ENCODE measurements around the gene CHST4.

The CHST4 gene

GRCh38 chr16:71562552-71562951 is 36.3 kb downstream of the CHST4 start:
- H3K27ac ChIP-seq: no peak overlapping the region
- TF ChIP-seq CTCF (conservative IDR thresholded peaks at IDR 0.05): no peak

GRCh38 chr16:71564335-71564967 is 38.2 kb downstream of the CHST4 start:
- H3K27ac ChIP-seq: peak overlapping the region; percentile 64
- TF ChIP-seq CTCF (conservative IDR thresholded peaks at IDR 0.05): no peak

- TF ChIP-seq CTCF (conservative IDR thresholded peaks at IDR 0.05): no peak
- peak overlapping the region; percentile 64 for H3K27ac ChIP-seq
Observed at GRCh38 chr16:71565812-71566700, 39.8 kb downstream of the CHST4 start.

- no peak for TF ChIP-seq CTCF (conservative IDR thresholded peaks at IDR 0.05)
Observed at GRCh38 chr16:71567931-71568330, 41.7 kb downstream of the CHST4 start.

GRCh38 chr16:71568551-71568950 is 42.3 kb downstream of the CHST4 start:
- no peak overlapping the region for H3K27ac ChIP-seq
- TF ChIP-seq CTCF (conservative IDR thresholded peaks at IDR 0.05): no peak

More at GRCh38 chr16:71567931-71568330, 41.7 kb downstream of the CHST4 start:
- H3K27ac ChIP-seq: no peak overlapping the region

- TF ChIP-seq CTCF (conservative IDR thresholded peaks at IDR 0.05): no peak
- no peak overlapping the region for H3K27ac ChIP-seq
Observed at GRCh38 chr16:71569621-71570020, 43.4 kb downstream of the CHST4 start.

- no peak overlapping the region for H3K27ac ChIP-seq
- no peak for TF ChIP-seq CTCF (conservative IDR thresholded peaks at IDR 0.05)
Observed at GRCh38 chr16:71570144-71570543, 43.9 kb downstream of the CHST4 start.
